NCI-H510A (cell line): ENCODE results near the gene GBA2.

Experiments used
- DNase-seq: peaks from one replicate; lab custom pipeline; 2025; lab: John Stamatoyannopoulos, UW

The GBA2 gene

DNA sequence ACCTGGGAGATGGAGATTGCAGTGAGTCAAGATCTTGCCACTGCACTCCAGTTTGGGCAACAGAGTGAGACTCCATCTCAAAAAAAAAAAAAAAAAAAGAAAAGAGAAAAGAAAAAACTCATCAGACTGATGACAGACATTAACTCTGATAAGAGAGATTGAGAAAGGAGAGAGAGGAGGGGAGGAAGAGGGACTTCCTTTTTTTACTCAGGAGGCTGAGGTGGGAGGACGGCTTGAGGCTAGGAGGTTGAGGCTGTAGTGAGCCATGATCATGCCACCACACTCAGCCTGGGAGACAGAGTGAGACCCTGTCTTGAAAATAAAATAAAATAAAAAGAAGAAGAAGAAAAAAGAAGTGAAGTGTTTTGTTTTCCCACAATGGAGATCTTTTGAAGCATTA is 14.8 kb upstream of the GBA2 start:
- no peak for DNase-seq

DNA sequence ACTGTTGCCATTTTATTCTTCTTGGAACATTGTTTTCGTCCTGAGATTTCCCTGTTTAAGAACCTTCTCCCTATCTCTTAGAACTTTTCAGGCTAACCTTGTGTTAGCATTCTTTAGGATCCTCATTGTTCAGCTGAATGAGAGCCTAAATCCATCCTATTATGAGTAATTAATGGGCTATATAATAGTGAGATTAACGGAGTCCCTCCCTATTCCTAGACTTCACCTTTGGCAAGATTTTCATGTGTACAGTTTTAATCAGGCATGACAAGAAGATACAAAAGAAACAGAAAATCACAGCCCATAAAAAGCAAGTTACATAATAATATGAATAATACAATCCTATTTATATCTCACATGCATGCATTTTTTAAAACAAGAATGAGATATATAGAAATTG is 14.2 kb upstream of the GBA2 start:
- DNase-seq, result no peak

DNA sequence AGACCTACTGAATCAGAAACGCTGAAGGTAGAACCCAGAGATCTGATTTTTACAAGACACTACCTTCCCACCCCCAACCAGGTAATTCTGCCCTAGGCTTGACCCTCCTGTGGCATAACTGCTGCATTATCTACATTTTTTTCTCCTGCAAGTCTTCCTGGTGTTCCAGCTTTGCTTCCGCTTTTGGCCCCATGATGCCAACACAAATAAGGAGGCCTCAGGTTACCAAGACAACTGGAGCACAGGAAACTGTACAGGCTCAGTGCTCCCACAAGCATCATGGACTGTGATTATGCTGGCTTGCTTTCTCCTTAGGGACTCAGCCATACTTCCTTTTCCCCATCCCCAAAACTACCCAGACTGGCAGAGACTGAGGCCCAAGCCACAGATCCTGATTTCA is 11.6 kb upstream of the GBA2 start:
- no peak for DNase-seq

DNA sequence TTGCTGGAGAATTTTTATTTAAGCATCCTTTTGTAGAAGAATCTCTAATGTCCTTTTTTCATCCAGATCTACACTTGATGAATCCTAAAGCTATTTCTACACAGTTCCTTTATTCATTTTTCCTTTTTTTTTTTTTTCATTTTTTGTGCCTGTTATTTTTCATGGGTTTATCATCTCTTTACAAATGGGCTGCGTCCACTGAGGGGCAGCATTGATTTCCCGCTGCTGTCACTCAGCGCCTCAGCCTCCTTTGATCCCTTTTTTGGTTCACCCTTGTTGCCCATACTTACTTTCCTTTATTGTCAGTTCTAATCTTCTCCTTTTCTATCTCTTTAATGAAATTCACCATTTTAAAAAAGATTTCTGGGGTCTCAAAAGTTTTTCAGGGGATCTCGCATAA is 10.8 kb upstream of the GBA2 start:
- DNase-seq, result no peak

DNA sequence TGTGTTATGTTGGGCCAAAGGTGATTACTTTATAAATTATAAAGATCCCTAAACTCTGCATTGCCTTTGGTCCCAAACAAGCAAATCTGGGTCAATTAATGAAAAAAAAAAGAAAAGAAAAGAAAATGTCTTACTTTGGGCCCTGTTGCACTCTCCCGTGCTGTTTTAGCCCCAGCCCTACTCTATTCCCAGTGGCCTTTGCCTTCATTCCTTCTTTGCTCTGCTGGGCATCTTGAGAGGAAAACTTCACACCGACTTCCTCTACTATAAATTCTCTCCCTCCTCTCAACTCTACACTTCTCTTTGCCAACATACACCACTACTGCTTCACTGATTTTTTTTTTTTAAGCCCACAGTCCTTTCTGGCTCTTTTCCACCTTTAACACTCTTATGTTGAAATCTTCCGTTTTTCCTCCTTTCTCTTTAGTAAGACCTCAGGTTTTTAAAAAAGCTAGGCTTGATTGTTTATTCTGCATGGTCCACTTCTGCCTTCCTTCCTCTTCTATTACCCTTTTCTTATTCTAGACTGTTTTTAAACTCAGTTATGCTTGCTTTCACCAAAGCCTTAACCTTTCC is 9.5 kb upstream of the GBA2 start:
- DNase-seq, result no peak

DNA sequence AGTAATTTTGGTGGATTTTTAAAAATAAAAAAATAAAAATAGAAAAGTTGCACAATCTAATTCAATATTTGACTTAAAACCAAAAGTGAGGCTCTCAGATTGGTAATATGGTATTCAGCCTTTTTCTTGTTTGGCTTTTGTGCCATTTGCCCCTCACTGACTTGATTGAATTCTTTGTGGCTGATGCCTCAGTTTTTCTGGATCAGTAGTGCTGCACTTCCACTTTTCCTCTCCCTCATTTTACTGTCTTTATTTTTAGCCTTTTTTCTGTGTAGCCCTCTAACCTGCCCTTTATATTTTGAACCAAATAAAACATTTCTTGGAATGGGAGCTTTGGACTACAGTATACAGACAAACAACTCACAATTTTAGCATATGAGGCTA is 8.9 kb upstream of the GBA2 start:
- DNase-seq, result no peak

DNA sequence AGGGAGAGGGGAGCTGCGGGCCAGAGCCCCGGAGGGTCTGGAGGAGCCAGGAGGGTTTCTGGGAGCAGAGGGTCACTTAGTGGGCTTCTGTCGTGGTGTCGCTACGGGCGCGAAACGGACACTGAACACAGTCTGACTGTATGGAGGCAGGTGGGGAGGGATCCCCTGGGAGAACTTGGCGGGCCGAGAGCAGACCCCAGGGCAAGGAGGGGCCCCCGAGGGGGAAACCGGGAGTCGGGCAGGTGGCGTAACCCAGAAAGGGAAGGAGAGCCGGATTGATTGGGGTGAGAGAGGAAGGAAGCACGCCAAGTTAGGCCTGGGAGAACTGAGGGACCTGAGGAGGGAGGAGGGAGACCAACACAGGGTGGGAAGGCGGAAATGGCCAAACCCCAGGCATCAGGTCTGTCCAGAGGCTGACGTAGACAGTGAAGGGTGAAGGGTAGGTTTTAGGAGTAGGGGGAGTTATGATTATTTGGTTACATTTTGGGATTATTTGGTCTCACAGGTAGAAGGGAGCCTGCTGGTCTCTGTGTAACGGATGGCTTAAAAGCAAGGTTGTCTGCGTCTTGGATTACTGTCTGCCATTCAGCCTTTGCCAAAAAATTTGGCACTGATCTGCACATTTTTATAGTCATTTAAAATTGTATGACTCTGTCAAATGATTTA is 8.3 kb upstream of the GBA2 start:
- no peak for DNase-seq

DNA sequence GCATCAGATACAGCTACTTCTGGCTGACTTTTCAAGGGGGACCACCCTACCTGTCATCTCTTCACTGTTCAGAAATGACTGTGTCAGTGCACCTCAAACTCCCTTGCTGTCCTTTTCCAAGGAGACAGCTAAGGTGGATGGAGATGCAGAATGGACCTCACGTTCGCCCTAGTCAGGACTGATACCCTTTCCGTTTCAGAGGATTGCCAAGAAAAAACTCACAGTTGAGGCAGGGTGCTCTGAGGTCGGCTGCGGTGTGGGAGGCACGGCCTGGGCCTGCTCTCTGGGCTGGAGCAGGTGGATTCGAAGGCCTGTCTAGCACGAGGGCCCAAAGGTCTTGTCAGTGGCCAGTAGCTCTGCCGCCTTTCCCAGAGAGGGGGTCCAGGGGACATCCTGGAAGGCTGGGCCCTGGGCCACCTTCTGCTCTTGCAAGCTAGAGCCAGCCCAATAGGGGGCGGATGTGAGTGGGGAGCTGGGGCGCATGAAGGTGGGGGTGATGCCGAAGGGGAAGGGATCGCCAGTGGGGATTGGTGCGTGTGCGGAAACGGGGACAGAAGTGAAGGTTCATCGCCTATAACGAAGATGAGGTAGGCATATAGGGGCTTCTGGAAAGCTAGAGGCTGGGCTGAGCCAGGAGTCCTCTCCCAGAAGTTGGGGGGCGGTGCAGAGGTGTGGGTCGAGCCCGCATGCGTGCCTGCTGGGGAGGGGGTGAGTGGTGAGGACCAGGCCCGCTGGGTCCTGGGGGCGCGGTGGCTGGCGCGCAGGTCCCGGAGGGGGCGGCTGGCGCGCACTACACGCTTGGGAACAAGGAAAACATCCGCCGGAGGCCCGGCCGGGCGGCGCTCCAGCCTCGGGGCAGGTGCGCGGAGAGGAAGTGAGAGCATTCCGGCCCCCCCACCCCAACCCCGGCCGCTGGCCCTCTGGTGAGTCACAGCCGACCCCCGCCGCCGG is 7.5 kb upstream of the GBA2 start:
- DNase-seq, result peak; percentile 30

DNA sequence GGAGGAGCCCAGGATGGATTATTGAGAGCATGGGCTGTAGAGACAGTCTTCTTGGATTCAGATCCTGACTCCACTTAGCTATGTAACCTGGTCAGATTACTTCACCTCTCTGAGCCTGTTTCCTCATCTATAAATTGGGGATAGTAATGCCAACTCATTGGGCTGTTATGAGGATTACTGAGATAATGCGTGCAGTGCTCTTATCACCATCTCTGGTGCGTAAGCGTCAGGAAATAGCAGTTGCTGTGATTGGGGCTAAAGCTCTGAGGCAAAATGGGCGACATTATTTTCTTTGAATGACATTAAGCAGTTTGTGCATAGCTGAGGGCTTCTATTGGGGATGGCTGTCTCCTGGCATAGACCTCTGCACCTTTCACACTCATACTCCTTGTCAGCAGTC is 6.0 kb upstream of the GBA2 start:
- DNase-seq, result no peak

DNA sequence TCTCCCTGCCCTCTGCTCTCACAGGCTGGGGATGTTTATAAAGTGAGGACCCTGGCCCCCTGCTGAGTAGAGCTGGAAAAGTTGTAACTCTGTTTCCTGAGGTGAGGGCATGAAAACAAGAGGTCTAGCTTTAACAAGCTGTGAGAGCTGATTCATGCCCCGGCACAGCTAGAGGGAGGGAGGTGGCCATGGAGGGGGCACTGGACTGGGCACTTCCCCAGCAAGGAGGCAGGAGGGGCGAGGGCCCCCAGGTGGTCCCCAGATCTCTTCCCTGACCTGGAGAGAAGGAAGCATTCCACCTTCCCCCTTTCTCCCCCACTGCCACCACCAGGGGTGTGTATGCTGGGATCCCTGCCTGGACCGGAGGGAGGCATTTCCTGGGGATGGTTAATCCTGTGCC is 5.2 kb upstream of the GBA2 start, which contains the start of gene MSMP:
Gene MSMP, minus strand, starts transcription at position 13 of the 400 bp plus-strand sequence. CDS start 147 bp downstream, outside the sequence.
- DNase-seq, result no peak

DNA sequence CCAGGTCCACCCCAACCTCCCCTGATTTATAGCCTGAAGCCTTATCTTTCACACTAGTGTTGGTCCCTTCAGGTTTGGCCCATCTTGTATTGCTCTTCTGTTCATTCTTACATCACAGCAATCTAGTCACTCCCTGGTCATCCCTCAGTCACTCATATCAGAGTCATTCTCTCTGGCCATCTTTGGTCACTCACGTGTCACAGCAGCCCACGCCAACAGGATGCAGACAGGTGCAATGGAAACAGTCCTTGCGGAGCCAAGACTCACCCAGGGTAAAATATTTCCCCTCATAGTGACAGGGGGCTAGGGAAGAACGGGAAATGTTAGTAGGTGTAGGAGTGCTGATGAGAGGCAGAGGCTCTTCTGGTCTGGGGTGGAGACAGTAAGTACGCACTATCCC is 4.4 kb upstream of the GBA2 start:
- no peak for DNase-seq

DNA sequence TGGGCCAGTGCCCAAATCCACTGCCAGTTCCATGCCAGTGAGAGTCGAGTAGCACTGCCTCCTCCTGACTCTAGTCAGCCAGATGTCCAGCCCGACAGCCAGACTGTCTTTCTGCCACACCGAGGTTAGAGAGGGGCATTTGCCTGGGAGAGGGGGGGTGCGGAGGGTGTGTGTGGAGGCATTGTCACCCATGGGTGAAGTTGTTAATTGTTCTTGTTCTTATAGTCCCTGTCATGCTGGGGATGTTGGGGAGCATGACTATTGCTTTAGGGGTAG is 1.2 kb upstream of the GBA2 start:
- DNase-seq, result no peak

DNA sequence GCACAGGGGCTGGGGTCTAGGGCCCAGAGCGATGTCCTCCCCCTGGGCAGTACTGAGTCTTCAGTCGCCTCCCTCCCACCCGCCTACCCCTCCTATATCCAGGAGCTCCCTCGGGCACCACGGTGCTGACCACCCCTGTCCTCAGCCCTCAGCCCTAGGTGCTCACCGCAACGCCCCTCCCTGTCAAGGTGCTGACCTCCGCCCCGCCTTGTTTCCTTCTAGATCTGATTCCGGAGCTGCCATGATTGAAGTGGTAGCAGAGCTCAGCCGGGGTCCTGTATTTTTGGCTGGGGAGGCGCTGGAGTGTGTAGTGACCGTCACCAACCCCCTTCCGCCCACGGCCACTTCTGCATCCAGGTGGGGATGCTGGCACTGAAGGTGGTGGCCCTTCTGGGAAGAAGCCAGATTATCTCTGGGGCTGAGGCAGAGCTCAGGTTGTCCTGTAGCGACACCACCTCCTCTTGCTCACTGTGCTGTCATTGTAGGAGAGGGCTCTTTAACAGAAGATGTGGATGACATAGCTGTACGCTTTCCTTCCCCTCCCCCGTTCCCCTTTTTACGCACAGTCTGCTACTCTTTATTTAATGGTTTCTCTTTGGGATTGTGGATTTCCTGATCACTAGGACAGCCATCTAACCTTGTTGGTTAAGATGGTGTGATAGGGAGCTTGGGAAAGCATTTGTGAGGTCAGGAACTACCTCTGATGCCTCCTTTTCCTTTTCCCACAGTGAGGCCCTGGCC is 657 bp upstream of the GBA2 start:
- DNase-seq, result no peak

DNA sequence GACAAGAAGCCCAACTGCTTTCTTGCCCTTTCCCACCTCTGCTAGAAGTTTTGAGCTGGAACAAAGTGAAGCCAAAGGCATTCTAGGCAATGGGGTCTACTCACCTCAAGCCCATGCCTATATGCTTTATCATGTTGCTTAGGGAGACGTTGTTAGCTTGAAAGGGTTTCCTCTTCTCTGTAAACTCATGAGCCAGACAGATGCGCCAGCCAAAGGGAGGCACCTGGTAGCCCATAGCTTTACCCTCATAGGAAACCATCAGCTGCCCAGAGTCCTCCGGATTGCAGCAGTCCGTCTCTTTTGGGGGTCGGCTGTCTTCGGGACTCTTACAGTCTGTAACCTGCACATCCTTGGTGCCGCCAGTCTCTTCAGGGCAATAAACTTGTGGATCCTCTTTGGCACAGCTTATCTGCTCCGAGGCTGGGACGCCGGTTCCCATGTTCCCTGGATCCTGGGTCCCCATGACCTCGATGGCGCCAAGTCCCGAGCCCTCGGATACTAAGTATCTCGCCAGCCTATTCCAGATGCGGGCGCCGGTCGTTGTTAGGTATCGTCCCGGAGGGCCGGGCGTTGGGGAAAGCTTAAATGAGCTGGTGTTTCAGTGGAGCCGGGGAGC is 678 bp downstream of the GBA2 start:
- DNase-seq, result no peak

DNA sequence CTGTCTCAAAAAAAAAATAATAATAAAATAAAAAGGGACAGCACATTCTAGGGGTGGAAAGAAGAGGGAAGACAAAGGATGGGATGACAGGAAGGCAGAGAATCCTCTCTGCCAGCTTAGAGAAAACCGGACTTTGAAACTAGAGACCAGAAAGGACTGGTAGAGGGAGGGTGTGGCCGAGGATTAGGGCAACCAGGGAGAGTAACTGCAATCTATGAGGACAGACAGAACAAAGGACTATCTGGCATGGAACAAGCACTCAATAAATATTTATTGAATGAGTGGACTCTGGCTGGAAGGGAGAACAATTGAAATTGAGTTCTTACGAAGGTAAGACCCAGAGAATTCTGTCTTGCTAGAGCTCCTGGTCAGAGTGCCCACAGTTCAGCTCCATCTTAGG is 2.4 kb downstream of the GBA2 start:
- no peak for DNase-seq

DNA sequence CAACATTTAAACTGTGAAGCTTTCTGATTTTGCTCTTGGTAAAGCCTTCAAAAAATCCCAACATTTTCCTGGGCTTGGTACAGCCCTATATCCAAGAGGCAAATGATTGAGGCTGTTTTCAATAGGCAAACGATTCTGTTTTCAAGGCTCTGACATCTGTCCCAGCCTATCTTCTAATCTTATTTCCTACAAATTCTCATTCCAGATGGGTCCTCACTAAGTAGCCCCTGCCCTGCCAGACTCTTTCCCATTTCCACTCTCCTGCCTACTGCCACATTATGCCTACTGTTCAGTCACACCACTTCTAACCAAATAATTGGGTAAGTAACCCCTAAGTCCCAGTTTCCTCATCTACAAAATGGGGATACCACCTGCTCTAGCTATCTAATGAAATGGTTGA is 3.5 kb downstream of the GBA2 start:
- DNase-seq, result no peak

DNA sequence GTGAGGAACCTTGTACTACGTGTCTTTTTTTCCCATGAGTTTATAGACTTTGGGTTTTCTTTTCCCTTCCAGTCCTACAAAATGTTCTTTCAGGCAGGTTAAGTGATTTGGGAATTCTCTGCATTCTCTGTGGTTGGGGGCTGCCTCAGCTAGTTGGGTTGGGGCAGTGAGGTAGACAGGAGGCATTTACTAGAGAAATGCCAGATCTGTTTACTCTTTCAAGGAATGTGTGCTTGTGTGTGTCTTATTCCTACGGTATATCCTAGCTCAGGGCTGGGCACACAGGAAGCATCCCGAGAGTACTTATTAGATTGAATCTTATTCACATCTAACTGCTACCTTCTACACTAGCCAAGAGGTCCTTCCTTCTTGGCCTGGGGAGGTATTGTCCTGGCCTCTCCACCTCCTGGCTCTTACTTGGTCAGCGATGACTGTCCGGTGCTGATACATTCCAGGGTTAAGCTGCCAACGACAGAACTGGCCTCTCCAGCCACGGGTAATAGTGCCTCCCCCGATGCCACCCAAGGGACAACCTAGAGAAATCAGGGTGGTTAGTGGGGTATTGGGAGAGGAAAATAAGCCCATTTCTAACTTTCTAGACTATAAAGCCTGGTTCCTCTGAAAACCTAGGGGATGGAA is 5.0 kb downstream of the GBA2 start:
- no peak for DNase-seq

DNA sequence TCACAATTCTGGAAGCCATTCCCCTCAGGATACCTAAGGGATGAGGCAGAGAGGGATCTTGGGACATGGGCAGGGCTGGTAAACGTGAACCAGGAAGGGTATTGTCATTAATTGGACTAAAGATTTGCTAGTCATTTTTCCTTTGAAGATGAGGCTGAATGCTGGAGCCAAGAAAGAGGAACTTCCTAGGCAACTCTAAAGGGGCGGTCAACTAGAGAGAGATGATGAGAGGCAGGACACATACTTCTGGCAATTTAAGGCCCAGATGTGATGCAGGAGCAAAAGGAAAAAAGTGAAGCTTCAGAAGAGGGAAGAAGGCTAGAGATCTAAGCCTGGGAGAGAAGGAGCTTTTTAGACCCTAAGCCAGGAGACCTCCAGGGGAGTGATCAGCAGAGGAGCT is 5.6 kb downstream of the GBA2 start:
- DNase-seq, result no peak

DNA sequence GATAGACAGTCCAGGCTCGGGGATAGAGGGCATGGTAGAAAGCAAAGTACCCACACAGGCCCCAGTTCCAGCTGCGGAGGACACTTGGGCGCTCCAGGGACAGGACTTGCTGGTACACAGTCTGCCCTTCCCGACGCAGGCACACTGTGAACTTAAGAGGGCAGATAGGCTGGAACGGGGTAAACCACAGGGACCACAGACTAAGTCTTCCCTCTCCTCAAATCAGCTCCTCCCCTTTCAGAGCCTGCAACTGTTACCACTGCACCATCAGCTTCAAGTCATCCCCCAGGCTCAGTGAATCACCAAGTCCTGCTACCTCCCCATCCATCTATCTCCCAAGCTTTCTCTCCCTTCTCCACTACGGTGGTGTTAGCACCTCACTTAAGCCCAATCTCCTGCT is 7.3 kb downstream of the GBA2 start:
- DNase-seq, result no peak

DNA sequence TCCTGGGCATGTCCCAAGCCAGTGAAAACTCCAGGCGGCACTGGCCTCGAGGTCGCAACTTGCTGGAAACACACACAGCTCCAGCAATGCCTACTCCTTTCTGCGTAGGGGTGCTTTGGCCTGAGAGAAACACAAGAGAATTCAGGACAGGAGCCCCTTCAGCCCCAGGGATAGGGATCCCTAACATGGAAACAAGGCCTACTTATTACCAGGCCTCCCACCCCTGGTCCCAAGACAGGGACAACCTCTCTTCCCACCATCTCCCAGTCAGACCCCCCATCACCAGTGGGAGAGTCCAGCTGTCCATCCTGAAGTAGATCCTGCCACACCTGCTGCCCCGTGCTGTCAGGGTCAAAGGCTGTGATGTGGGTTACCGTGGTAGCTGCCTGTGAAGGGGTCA is 8.8 kb downstream of the GBA2 start:
- DNase-seq, result no peak

DNA sequence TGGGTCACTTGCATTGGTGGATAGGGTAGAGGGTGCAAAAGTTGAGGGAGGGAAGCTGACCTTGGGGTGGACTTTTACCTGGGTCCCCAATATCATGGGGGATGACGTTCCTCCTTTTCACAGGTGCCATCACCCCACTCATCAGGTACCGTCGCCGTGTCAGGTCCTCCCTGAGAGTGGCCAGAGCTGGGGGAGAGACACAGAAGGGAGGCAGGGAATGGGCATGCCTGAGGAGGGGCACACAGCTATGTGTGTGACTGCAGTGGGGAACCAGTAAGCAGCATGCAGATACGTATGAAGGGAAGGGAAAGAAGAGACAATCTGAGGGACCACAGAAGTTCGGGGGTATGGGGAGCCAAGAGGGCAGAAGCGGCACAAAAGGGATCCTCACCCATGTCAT is 10.1 kb downstream of the GBA2 start:
- no peak for DNase-seq

DNA sequence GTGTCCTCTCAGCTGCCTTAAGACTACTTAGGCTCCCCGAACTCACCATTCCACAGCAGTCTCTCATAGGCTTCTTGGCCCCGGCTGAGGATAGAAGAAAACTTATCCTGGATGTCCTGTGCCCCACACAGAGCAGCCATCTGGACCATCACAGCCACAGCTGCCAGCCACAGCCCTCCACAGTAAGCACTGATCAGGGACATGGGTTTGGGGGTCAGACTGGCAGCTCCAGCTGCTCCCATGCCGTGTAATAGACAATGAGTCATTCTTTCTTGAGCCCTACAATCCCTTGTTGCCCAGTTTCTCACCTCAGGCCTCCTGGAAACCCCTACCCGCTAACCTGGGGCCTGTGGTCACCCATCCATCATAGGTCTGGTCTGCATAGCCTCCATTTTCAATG is 10.8 kb downstream of the GBA2 start:
- no peak for DNase-seq
